Coronary artery (tissue), 2 donors: ENCODE results near the gene ZC3H8.

ENCODE experiments used
- DNase-seq: peaks from one replicate; pipeline ENCODE4 v3.0.0-alpha.2; 2017; ENCODE audit warnings: low spot score
- H3K27ac ChIP-seq, 2 donors: fragments of 200-600 bp; sonication (generic); one replicate each; pipeline ENCODE4 v1.5.1; 2016 to 2019
- H3K4me3 ChIP-seq: fragments of 200-600 bp; sonication (generic); 2 replicates; pipeline ENCODE4 v1.5.1; 2016; ENCODE audit warnings: mild to moderate bottlenecking, moderate library complexity
- TF ChIP-seq, protein P1 (sequence below): fragments of 200-600 bp; sonication (generic); IDR thresholded peaks from one replicate; pipeline ENCODE4 v1.5.1; 2019; ENCODE audit warnings: antibody characterized with exemption

ZC3H8 gene

DNA sequence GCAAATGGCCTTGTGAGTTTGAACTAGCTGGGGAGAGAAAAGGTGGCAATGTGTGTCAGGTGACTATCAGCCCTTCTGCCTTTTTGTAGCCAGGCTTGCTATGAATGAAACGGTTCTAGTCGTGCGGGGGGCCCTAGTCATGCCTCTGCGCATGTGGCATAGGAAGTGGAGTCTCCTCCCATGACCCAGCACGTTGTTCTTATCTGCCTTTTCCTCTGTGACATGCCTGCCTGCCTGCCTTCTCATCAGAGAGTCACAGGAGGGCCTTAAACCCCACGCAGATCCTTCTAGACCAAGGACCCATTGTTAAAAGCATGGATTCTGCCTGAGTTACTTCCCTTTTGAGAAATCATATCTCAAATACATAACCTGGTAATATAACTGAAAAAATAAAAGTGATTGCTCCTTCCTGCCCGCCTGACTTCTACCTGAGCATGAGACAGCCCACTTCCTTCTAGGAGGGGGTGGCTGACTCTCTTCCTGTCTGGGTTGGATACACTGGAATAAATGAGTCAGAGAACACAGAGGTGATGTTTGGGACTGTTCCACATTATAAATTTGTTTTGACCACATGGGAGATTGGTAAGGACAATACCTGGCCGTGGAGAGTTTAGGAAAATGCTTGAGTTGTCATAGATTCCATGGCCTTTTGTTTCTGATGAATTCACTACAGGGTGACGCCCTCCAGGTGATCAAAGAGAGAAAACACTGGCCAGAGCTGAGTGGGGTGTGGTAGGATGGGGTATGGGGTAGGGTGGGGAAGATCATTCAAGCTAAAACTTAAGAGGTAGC is 66.8 kb downstream of the ZC3H8 start:
- Histone ChIP-seq H3K4me3 (no peak overlapping the region), H3K27ac (no peak overlapping the region)
- TF ChIP-seq, protein P1, sequence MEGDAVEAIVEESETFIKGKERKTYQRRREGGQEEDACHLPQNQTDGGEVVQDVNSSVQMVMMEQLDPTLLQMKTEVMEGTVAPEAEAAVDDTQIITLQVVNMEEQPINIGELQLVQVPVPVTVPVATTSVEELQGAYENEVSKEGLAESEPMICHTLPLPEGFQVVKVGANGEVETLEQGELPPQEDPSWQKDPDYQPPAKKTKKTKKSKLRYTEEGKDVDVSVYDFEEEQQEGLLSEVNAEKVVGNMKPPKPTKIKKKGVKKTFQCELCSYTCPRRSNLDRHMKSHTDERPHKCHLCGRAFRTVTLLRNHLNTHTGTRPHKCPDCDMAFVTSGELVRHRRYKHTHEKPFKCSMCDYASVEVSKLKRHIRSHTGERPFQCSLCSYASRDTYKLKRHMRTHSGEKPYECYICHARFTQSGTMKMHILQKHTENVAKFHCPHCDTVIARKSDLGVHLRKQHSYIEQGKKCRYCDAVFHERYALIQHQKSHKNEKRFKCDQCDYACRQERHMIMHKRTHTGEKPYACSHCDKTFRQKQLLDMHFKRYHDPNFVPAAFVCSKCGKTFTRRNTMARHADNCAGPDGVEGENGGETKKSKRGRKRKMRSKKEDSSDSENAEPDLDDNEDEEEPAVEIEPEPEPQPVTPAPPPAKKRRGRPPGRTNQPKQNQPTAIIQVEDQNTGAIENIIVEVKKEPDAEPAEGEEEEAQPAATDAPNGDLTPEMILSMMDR = no peak
- no peak for DNase-seq

DNA sequence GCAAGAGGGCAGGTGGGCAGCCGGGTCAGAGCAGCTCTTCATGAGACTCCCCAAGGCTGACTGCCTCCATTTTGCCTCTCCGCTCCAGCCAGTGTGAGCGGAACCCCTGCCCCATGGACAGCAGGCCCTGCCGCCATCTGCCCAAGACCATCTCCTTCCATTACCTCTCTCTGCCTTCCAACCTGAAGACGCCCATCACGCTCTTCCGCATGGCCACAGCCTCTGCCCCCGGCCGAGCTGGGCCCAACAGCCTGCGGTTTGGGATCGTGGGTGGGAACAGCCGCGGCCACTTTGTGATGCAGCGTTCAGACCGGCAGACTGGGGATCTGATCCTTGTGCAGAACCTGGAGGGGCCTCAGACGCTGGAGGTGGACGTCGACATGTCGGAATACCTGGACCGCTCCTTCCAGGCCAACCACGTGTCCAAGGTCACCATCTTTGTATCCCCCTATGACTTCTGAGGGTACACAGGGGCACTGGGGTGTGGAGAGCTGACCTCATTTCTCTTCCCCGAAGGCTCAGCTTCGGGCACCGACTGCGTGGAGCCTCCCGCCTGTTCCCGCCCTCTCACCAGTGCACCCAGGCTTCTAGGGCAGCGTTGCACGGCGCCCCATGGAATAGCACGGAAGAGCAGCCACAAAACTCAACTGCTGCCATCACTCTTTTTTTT is 67.7 kb downstream of the ZC3H8 start:
- no peak for DNase-seq

DNA sequence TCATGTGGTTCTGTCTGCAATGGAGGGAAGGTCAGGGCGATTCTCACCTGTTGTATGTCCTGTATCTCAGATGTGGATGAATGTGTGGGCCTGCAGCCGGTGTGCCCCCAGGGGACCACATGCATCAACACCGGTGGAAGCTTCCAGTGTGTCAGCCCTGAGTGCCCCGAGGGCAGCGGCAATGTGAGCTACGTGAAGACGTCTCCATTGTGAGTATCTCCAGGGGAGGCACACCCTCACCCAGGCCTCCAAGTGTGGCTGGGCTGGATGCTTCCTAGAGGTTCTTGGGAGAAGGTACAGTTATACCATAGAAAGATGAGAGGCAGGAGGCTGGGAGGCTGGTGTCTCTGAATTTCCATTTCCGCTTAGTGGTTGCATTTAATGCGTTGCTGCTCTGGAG is 69.7 kb downstream of the ZC3H8 start:
- DNase-seq = no peak
- no peak overlapping the region for H3K4me3 ChIP-seq
- H3K27ac ChIP-seq = no peak overlapping the region
- TF ChIP-seq, protein P1 = no peak

More for the DNA sequence above, 67.7 kb downstream of the ZC3H8 start:
- no peak overlapping the region for H3K27ac ChIP-seq
- no peak overlapping the region for H3K4me3 ChIP-seq
- TF ChIP-seq, protein P1 = no peak

DNA sequence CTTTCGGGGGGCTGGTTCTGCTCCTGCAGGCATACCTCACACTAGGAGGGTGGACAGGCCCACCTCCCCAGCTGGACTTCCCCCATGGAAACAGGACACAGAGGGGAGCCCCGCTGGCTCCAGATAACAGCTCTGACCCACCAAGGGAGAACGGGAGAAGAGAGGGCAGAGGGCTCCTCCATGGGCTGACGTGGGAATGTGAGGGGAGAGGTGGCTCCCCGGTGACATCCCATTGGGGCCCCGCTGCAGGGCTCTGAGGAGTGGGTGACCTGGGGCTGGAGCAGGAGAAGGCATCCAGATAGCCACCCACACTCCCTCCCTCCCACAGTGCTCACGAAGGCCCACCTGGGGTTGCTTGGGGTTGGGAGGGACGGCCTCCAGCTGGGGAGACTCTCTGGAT is 70.7 kb downstream of the ZC3H8 start:
- TF ChIP-seq, protein P1 = no peak
- no peak for DNase-seq
- Histone ChIP-seq H3K27ac (no peak overlapping the region), H3K4me3 (no peak overlapping the region)

DNA sequence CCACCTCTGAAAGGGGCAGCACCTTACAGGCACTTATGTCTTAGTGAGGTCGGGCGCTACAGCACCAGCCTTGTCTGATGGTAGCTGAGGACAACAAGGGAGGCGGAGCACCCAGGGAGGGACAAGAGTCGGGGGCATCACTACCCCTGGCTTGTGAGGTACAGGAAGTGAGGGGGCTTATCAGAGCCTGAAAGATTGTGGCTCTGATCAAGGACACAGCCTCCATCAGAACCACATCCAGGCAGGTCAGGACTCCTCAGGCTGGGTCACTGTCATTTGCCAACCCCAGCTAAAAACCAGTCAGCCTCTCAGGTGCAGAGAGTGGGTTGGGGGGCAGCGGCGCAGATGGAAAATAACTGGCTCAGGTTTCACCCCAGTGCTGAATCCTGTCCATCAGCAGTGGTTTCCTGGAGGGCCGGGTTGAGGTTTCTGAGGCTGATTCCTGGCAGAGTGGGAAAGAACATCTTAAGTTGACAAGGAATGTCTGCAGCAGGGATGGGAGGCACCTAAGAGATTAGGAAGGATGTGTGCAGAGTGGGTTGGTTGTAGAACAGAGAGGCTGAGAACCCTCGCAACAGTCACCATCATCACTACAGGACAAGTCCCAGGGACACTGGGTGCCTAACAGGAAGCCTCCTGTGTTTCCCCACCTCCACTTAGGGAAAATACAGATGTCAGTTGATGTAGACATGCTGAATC is 71.4 kb downstream of the ZC3H8 start:
- TF ChIP-seq, protein P1 = no peak
- DNase-seq = no peak
- H3K27ac ChIP-seq = no peak overlapping the region
- H3K4me3 ChIP-seq = no peak overlapping the region

DNA sequence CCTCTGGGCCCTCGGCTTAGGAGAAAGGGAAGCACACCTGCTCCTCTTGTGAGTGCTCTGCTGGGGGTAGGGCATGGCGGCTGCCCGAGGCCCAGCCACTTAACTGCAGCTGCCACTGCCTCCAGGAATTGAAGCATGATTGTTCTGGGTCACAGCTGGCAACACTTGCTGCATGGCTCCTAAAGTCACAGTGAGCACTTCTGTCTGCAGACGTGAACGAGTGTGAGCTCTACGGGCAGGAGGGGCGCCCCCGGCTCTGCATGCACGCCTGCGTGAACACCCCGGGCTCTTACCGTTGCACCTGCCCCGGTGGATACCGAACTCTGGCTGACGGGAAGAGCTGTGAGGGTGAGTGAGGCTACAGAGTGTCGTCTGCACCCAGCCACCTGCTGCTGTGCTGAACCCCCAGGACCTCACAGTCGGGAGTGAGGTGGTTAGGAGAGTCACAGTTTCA is 72.2 kb downstream of the ZC3H8 start:
- DNase-seq = no peak
- no peak overlapping the region for H3K4me3 ChIP-seq
- H3K27ac ChIP-seq = no peak overlapping the region
- TF ChIP-seq, protein P1 = no peak
